ENCODE data around the gene SERP2.

SERP2 gene

DNA sequence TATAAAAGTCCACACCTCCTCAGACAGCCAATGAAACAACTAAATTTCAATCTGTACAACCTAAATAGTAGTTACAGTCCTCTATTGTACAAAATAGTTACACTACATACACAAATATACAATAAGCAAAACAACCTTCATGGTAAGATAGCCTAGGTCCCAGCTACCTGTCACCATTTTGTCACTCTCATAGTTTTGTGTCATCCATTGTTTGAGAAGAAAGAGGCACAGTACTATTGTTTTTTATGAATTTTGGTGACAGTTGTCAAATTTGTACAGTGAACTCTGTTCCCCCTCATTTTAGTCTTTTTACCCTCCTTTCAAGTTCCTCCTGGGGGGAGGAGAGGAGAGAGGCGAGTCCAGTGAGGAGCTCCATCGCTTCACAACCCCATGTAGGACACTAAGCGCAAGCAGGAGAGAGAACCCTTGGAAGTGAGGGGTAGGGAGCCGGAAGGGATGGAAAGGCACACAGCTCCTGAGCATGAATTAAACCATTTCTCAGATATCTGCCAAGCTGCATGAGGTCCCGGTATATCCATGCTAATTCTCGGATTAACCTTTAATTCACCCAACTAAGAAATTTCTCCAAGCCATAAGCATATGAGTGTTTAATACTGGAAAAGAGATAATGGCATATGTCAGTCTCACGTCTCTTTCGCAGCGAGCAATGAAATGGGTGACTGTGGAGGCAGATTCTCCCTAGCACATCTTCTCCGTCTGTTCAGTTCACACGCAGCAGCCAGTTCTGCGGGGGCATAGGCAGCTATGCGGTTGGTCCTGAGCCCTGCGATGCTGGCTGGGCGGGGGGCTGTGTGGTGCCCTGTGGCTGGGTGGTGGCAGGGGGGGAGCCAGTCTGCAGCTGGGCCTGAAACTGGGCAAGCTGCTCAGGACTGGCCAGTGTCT, 60.5 kb downstream of the SERP2 start:
- DNase-seq (ENCODE audit: low read depth in 2 of 2, low spot score in 1 of 2): no peak

DNA sequence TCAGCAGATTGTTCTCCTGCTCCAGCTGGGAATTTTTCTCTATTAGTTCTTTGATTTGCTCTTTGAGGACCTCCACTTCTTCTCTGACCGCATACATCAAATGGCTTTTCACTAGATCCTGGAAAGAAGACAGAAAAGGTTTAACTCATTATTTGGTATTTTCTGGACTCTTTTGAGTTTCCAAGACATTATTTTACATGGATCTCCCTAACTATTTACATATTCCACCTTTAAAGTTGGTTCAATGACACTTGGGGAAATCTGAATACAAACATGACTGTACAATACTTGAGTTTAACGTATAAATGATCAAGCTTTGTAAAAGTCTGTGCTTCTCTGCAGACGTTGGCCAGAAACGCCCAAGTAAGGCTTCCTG, 61.1 kb downstream of the SERP2 start:
- DNase-seq (ENCODE audit: low read depth in 2 of 2, low spot score in 1 of 2): no peak

DNA sequence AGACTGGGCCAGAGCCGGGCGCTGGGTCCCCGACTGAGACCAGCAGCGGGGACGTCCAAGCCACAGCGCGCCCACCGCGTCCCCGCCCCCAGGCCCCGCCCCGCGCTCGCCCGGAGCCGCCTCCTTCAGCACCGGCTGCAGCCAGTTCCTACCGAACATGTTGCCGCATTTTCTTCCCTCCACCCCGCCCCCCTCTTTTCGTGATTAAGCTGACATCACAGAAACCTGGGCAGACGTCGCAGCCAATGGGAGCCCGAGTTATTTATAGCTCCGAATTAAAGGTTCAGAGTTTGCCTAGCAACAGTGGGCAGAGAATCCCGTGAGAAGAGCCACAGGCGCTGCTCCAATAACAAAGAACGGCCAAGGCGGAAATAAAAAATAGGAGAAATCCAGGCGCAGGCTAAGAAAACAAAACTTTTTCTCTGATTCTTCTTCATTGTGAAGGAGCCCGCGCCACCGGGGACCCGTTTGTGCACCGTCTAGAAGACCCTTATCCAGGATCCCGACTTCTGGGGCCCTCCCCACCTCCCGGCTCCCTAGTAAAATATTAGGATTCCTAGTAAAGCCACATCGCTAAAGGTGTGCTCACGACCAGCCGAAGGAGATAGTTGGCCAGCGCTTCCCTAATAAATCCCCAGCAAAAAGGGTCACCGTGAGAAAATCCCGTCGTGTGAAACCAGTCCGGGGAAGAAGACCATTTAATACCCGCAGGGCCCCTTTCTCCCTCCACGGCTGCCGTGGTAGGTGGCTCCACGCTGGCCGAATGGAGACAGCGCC, 61.7 kb downstream of the SERP2 start:
- DNase-seq (ENCODE audit: low read depth in 2 of 2, low spot score in 1 of 2): peak; percentile 70 to 78

DNA sequence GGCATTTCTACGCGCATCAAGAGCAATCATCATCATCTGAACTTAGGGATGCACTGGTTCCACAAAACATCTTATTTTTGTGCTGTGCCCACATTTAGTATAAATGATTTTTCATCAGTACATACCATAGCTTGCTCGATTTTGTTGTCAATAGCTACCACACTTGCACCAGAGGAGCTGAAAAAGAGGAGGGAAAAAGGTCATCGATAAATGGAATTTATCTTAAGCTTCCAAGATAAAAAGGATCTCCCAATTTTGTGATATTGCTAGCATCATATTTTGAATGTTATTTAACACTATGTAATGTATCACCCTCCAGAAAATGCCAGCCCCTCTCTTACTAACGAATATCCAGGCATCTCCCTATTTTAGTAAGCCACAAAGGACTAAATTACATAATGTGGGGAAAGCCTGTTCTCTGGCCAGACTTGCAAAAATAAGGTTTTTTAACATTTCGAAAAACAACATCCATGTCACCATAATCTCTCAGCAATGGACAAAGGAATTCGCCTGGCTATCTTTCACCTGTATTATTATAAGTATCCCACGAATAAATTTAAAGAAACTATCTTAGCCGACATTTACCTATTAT, 62.4 kb downstream of the SERP2 start:
- no peak for DNase-seq (ENCODE audit: low read depth in 2 of 2, low spot score in 1 of 2)

DNA sequence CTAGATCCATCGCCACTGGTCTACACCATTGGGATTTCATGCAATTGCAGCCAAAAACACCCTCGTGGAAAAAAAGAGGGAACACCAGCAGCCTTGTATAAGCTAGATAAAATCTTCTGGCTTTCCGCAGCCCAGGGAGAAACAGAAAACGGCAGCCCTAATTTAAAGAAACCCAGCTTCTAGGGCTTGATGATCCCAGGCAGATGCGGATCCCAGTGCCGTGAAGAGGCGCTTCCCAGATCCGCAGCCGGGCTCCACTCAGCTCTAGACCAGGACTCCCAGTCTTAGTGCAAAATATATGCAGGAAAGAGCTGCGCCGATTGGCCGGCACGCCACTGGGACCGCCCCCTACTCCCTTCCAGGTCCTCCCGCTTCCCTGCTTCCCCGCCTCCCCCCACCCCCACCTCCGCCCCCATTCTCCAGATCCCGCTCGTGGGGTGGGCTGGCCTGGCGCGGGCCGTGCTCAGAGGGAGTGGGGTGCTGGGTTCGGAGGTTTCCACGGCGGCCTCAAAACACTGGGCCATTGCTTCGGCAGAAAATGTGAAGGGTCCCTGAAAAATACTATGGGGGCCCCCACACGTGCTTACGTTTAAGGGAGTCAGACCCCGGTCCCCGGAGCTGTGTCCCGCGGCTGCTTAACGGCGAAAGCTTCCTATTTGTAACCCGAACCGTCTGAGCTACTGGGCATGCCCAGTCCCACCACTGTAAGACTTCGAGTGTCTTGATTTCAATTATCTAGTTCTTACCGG, 63.1 kb downstream of the SERP2 start:
- peak in 1 of 2 donors; percentile 16 for DNase-seq (ENCODE audit: low read depth in 2 of 2, low spot score in 1 of 2)

DNA sequence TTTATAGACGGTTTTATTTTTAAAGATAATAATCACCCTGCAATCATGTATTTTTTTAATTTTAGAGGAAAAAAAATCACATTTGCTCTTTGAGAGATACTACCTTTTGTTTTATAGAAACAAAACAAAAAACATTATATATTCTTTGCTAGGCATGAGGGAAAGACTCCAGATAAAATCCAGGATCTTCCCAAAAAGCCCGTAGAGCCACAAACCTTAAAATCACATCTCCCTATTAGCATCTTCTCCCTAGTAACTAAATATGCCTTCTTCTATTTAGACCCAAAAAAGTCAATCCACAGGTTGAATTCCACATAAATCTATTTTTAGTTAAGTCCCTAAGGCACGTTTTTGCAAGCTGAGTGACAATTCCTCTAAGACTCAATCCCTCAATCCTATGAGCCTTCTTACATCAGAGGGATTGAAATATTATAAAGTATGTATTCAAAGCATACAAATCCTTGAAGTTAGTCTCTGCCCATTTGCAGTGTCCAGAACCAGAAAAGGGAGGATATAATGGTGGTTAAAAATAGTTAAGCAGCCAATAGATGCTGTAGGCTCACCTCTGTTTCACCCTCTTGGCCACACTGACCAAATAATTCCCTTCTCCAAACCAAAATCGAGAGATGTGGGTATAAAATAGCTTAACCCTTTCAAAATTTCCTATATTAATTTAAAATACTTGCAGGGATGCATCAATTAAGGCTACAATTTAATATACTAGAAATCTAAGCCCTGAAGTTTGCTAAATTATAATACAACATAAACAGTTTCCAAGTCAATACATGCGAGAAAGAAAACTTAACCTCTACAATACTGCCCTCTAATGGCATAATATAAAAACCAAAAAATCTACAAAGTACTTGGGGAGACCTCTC, 64.0 kb downstream of the SERP2 start:
- DNase-seq (ENCODE audit: low read depth in 2 of 2, low spot score in 1 of 2): no peak

DNA sequence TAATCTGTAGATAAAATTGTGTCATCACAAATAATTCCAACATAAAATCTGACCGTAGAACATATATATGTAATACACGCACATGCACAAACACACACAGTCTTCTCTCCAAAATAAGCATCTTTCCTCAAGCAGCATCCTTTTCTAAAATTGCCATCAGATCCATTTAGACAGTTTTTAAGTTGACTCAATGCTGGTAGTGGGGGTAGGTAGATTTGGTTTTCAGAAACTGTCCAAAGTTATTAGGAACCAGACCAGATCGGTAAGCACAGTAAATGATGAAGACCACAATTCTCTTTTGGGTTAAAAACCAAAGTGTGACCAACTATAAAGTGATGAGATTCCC, 64.6 kb downstream of the SERP2 start:
- DNase-seq (ENCODE audit: low read depth in 2 of 2, low spot score in 1 of 2): no peak

DNA sequence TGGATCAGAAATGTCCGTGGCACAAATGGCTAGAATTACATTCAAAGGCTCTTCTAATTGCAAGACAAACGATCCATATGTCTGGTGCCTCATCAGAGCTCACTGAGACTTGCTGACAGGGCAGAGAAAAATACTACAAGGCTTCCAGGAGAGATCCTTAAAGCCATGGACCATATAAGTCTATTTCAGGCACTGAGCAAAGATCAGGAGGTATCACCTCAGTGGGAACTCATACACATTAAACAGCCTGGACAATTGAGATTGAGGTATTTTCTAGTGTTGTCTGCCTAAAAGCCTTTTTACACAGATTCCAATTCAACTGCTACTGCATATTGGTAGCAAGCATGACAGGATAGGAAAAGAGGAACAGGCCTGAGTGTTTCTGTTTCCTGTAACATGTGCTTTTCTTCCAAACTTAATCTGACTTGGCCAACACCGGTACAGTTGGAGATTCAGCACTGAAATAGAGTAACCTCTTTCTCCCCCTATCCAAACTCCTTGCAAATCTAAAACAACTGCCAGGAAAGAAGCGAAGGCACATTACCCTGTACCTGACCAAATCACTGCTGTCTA, 65.9 kb downstream of the SERP2 start:
- DNase-seq (ENCODE audit: low read depth in 2 of 2, low spot score in 1 of 2): no peak

DNA sequence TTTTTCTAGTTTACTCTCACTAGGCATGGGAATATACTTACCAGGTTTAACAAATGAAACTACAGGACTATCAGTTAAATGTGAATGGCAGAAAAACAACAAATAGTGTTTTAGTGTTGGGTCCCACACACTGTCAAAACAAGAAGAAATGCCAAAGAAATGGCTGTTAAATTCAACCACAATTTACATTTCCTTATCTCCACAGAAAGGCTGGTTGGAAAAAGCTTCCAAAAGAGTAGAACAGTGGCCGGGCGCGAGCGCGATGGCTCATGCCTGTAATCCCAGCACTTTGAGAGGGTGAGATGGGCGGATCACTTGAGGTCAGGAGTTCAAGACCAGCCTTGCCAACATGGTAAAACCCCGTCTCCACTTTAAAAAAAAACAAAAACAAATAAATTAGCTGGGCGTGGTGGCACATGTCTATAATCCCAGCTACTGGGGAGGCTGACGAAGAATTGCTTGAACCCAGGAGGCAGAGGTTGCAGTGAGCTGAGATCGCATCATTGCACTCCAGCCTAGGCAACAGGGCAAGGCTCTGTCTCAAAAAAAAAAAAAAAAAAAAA, 66.5 kb downstream of the SERP2 start:
- DNase-seq (ENCODE audit: low read depth in 2 of 2, low spot score in 1 of 2): no peak

Data from stimulated activated CD8-positive, alpha-beta memory T cell treated with anti-CD3 and anti-CD28 coated beads, Interleukin-4, amount 100 ng/mL, for 1 hour (primary cell).